Right lung (tissue), 5 donors: Measurements from ENCODE around the gene GABRG3. TPM values are rescaled to one million over a fixed set of nuclear protein-coding genes. Genes with fewer than 3 reads are reported as not detected.

ENCODE experiments used
- DNase-seq, 2 donors: peaks; one replicate each; pipeline ENCODE4 v3.0.0-alpha.2; 2013
- polyA plus RNA-seq, 5 donors: library from polyadenylated mRNA; unstranded; fragments of 120-200 nt; gene quantifications; one replicate each; pipeline versions ENCODE4 v1.2.1 to v1.2.3, GENCODE V29; 2013; ENCODE audit warnings: inconsistent platforms in 1 of 5, low replicate concordance in 1 of 5; ENCODE audit not compliant: insufficient read length in 5 of 5, insufficient read depth in 1 of 5

GABRG3 gene
- polyA plus RNA-seq, 5 donors = 7.1 to 14.1 (median 10.2) TPM

- no peak for DNase-seq
Observed at GRCh38 chr15:27408428-27408827, 437.4 kb downstream of the GABRG3 start.

DNA sequence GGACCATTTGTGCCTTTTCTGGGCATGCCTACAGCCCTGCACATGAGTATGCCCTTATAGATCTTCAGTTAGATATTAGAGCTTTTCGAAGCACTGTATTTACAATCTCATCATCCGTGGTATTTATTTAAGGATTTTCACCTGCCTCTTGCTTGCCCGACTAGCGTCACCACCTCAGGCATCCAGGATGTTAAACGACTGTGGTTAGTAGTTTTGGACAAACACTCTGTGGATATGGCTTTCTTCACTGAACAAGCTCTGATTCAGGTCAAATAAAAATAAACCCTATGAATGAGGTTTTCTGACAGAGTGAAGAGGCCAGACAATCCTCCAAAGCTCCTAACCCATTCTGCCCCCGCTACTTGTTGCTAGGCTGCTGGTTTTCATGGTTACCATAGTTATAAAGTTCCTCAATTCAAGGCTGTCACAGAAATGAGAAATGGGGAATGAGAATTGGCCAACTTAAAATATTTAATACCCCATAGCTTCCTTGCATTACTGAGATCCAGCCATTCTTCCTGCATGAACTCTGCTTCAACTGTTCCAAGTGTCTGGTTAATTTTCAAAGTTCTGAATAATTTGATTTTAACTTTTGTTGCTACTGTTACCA, 440.1 kb downstream of the GABRG3 start:
- DNase-seq = no peak

GRCh38 chr15:27412415-27412814, 441.4 kb downstream of the GABRG3 start:
- no peak for DNase-seq

DNA sequence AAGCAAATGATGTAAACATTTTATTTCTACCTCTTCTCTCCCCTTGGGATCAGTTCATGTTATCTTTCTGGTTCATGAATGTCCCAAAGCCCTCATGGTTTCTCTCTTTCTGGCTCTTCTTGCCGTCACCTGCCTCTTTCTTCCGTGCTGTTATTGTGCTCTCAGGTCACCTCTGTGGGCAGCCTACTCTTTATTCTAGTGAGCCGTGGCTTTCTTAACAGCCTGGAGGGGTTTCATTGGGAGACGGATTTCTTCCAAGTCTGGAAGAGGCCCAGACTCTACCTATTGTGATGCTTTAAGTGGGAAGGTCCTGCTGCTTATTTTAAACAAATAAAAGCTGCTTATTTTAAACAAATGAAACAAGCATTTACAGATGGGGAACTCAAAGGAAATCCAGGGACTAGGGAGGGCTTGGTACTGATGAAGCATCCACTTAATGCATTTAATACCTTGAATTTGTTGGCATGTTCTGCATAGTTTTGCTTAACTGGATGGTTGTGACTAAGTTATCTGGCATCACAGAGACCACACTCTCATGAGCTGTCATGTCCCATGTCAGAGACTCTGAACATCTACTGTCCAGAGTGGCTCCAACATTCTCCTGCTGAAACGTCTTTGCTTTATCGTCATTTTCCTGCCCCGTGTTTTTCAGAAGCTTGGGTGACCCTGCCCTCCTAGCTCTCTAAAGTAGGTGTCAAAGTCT, 443.3 kb downstream of the GABRG3 start:
- DNase-seq = no peak

- no peak for DNase-seq
Observed at GRCh38 chr15:27418726-27419125, 447.7 kb downstream of the GABRG3 start.

GRCh38 chr15:27422997-27423396, 452.0 kb downstream of the GABRG3 start:
- no peak for DNase-seq

- peak; percentile 71 for DNase-seq
Observed at GRCh38 chr15:27426805-27427204, 455.8 kb downstream of the GABRG3 start.

- peak; percentile 60 to 61 for DNase-seq
Observed at GRCh38 chr15:27427276-27427675, 456.3 kb downstream of the GABRG3 start.

DNA sequence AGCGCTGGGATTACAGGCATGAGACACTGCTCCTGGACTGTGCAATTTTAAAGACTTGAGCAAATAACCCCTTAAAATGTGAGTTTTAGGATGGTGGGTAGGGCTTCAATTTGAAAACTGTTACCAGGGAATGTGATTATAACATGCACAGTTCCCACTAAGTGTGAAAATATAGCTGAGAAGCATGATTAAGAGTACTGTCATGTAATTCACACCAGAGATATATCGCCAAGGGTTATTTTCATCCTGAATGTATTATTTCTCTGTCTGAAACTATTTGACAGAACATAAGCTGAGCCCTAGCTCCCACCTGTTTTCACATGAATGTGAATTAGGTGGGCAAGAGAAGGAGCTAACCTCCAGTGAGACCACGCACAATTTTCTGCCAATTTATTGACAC, 457.2 kb downstream of the GABRG3 start:
- no peak for DNase-seq

- DNase-seq = no peak
Observed at GRCh38 chr15:27429577-27429976, 458.6 kb downstream of the GABRG3 start.

GRCh38 chr15:27433604-27434003, 462.6 kb downstream of the GABRG3 start:
- DNase-seq = no peak

GRCh38 chr15:27438403-27439375, 467.7 kb downstream of the GABRG3 start:
- no peak for DNase-seq

- no peak for DNase-seq
Observed at GRCh38 chr15:27441120-27441519, 470.1 kb downstream of the GABRG3 start.

- DNase-seq = no peak
Observed at GRCh38 chr15:27448234-27448633, 477.3 kb downstream of the GABRG3 start.

GRCh38 chr15:27448986-27449385, 478.0 kb downstream of the GABRG3 start:
- DNase-seq = no peak

DNA sequence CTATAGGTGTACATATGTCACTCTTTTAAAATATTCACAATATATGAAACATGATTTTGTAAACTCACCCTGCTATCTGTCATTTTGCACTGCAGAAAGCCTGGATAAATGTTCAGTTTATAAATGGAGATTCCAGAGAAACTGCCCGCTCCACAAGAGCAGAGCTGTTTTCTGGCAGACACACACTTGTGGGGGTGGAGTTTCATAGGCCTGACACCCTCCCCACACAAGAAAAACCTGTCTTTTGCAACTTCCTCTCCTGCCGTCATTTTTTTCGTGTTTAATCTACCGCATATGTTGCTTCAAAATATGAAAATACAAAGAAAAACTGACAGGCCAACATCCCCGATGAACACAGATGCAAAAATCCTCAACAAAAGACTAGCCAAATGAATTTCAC, 479.0 kb downstream of the GABRG3 start:
- no peak for DNase-seq

DNA sequence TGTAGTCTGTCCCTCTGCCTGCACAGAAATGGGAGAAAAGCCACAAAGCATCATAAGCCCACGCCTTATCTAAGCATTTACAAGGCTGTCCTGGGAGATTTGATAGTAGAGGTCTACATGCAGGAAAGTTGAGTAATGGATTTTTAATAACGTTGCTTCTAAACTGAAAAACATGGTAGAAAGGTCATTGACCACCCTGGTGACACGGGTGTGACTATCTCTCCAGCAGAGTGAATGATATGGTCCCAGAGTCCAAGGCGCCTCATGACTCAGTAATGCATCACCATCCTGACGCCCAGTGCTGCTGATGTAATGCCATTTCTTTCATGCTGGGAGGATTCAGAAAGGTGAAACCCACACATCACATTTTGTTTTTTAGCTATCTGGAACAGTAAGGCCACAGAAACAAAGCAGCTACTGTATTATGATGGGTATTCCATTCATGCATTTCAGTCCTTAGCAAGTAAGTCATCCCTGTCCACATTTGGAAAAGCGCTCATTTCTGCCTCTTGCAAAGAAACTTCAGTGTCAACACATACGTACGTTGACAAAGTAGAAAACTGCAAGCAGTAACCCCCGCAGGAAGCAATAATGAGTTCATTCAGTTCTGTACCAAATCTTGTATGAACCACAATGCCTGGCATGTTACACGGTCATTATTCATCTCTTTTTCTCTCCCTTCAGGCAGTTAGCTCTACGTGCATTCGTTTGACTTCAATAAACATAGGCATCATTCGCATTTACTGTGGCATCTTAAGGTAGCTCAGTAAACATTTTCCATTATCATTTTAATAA, 483.5 kb downstream of the GABRG3 start:
- DNase-seq = no peak

DNA sequence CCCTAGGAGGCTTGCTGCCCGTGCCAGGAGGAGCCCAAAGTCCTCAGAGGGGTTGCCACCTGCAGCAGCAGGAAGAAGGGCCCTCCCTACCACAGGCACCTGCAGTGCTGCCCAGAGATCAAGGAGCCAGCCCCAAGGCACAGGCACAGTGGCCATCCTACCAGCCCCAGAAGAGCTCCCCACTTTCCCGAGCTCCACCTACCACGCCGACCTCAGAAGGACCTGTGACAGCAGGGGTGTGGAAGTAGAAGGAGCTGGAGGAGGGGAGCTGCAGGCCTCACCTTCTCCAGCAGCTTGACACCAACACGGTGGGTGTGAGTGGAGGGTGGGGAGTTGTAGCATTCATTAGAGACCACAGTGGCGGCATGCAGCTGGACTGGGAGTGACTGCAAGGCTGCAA, 485.8 kb downstream of the GABRG3 start:
- no peak for DNase-seq

DNA sequence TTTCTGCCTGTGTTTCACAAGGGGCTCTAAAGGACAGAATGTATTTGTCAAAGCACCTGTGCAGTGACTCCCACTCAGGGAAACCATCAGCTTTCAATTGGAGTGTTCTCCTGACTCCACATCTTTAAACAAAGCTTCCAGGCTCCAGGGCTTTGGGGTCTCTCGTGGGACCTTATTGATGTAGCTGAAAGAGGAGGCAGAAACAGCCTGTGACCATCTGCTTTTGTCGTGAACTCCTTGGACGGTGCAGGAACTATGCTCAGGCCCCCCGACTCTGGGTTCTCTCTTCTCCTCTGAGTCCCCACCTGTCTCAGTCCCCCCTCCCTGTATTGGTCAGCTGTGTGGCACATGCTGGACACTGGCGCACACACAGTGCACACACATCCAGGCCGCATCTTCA, 486.8 kb downstream of the GABRG3 start:
- no peak for DNase-seq

- no peak for DNase-seq
Observed at GRCh38 chr15:27458345-27459084, 487.5 kb downstream of the GABRG3 start.

- no peak for DNase-seq
Observed at GRCh38 chr15:27459836-27460235, 488.9 kb downstream of the GABRG3 start.
